ENCODE measurements around the gene ALX4.

The ALX4 gene

DNA sequence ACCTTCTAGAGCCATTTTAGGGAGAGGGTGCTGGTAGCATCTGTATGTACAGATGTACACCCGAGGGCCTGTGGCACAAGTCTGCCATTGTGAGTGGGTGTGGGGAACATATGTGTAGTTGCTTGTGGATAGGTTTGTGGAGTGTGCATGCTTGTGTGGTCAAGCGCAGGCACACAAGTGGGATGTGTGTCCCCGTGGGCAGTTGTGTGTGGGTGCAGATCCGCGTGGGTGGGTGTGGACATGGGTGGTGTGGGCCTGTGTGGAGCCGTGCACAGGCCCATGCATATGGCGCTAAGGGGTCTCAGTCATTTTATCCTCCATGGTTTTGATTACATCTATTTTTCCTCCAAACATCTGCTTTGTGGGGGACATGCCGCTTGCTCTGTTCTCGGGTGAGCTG is 28.8 kb downstream of the ALX4 start:
- Mint-ChIP-seq H3K9me3 (no peaks in the 10 kb centered on the region), H3K4me1 (no peaks in the 10 kb centered on the region), H3K4me3 (no peak overlapping the region), H3K27me3 (peaks cover 10% of the 10 kb centered on the region), H3K36me3 (no peaks in the 10 kb centered on the region), H3K27ac (no peak overlapping the region)
- DNase-seq (ENCODE audit: low spot score in 2 of 2) (no peak), ATAC-seq (ENCODE audit: low read depth) (no peak)

DNA sequence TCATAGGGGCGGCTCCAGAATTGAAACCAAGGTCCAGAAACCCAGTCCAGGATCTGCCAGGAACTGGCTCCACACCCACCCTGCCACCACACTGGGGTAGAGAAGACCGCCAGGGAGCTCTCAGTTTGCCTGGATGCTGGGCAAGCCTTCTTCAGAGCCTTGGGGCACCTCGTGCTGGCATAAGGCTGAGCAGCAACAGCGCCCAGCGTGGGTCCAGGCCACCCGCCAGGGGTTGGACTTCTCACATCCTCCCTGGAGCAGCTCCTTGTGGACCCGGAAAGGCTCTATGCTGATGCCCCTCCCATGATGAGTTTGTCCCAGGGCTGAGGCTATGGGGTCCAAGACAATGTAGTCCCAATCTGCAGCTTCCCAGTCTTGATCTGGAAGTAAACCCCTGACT is 29.7 kb downstream of the ALX4 start:
- Mint-ChIP-seq H3K27ac (no peak overlapping the region), H3K4me3 (no peak overlapping the region), H3K27me3 (peaks cover 10% of the 10 kb centered on the region), H3K36me3 (no peaks in the 10 kb centered on the region), H3K4me1 (no peaks in the 10 kb centered on the region), H3K9me3 (no peaks in the 10 kb centered on the region)
- ATAC-seq (ENCODE audit: low read depth) (no peak), DNase-seq (ENCODE audit: low spot score in 2 of 2) (no peak)

DNA sequence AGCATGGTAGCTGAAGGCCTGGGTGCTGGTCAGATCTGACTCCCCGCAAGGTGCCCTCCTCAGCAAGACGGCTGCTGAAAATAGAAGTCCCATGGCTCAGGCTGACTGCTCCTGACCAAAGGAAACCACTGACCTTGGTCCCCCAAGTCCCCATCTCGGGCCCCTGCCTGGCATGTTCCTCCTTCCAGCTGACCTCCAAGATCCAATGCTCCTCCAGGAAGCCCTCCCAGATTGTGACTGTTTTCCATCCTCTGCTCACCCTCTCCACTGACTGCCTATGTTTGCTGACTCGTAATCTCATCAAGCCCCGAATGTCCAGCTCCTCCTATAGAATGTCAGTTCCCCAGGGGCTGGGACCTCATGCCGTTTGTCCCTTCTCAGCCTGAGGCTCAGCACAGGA is 30.5 kb downstream of the ALX4 start:
- no peak overlapping the region for H3K4me3 Mint-ChIP-seq
- H3K27ac Mint-ChIP-seq = no peak overlapping the region
- no peak for DNase-seq (ENCODE audit: low spot score in 2 of 2)
- H3K27me3 Mint-ChIP-seq = peaks cover 10% of the 10 kb centered on the region
- no peak for ATAC-seq (ENCODE audit: low read depth)
- no peaks in the 10 kb centered on the region for H3K4me1 Mint-ChIP-seq
- H3K9me3 Mint-ChIP-seq = no peaks in the 10 kb centered on the region
- no peaks in the 10 kb centered on the region for H3K36me3 Mint-ChIP-seq

GRCh38 chr11:44277196-44278090 is 32.5 kb downstream of the ALX4 start:
- Mint-ChIP-seq H3K27ac (no peak overlapping the region), H3K4me1 (no peaks in the 10 kb centered on the region), H3K36me3 (no peaks in the 10 kb centered on the region), H3K9me3 (no peaks in the 10 kb centered on the region), H3K27me3 (peaks cover 10% of the 10 kb centered on the region), H3K4me3 (no peak overlapping the region)
- DNase-seq (ENCODE audit: low spot score in 2 of 2) (no peak), ATAC-seq (ENCODE audit: low read depth) (no peak)

- Mint-ChIP-seq H3K27ac (no peak overlapping the region), H3K36me3 (no peaks in the 10 kb centered on the region), H3K4me3 (no peak overlapping the region), H3K9me3 (no peaks in the 10 kb centered on the region), H3K4me1 (no peaks in the 10 kb centered on the region), H3K27me3 (peaks cover 10% of the 10 kb centered on the region)
- ATAC-seq (ENCODE audit: low read depth) (no peak), DNase-seq (ENCODE audit: low spot score in 2 of 2) (no peak)
Measured at GRCh38 chr11:44275961-44276550, 33.9 kb downstream of the ALX4 start.

GRCh38 chr11:44275241-44275640 is 34.7 kb downstream of the ALX4 start:
- no peaks in the 10 kb centered on the region for H3K36me3 Mint-ChIP-seq
- H3K9me3 Mint-ChIP-seq = no peaks in the 10 kb centered on the region
- no peak overlapping the region for H3K4me3 Mint-ChIP-seq
- no peak overlapping the region for H3K27ac Mint-ChIP-seq
- DNase-seq (ENCODE audit: low spot score in 2 of 2) (no peak), ATAC-seq (ENCODE audit: low read depth) (no peak)
- H3K4me1 Mint-ChIP-seq = no peaks in the 10 kb centered on the region
- peaks cover 8% of the 10 kb centered on the region for H3K27me3 Mint-ChIP-seq

DNA sequence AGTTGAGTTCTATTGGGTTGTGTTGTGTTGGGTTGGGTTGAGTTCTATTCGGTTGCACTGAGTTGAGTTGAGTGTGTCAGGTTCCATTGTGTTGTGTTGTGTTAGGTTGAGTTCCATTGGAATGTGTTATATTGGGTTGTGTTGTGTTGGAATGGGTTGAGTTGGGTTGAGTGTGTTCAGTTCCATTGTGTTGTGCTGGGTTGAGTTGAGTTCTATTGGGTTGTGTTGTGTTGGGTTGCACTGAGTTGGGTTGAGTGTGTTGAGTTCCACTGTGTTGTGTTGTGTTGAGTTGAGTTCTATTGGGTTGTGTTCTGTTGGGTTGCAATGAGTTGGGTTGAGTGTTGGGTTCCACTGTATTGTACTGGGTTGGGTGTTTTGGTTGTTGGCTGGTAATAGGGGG is 35.5 kb downstream of the ALX4 start:
- Mint-ChIP-seq H3K4me3 (no peak overlapping the region), H3K36me3 (no peaks in the 10 kb centered on the region), H3K9me3 (no peaks in the 10 kb centered on the region), H3K27ac (no peak overlapping the region), H3K27me3 (peaks cover 3% of the 10 kb centered on the region), H3K4me1 (no peaks in the 10 kb centered on the region)
- DNase-seq (ENCODE audit: low spot score in 2 of 2) (no peak), ATAC-seq (ENCODE audit: low read depth) (no peak)

GRCh38 chr11:44271286-44271685 is 38.7 kb downstream of the ALX4 start:
- H3K36me3 Mint-ChIP-seq = no peaks in the 10 kb centered on the region
- DNase-seq (ENCODE audit: low spot score in 2 of 2) (no peak), ATAC-seq (ENCODE audit: low read depth) (no peak)
- no peaks in the 10 kb centered on the region for H3K4me1 Mint-ChIP-seq
- H3K4me3 Mint-ChIP-seq = no peak overlapping the region
- H3K27ac Mint-ChIP-seq = no peak overlapping the region
- no peaks in the 10 kb centered on the region for H3K9me3 Mint-ChIP-seq
- peaks cover 6% of the 10 kb centered on the region for H3K27me3 Mint-ChIP-seq

- DNase-seq (ENCODE audit: low spot score in 2 of 2) = no peak
- Mint-ChIP-seq H3K36me3 (no peaks in the 10 kb centered on the region), H3K4me1 (no peaks in the 10 kb centered on the region), H3K9me3 (no peaks in the 10 kb centered on the region), H3K4me3 (no peak overlapping the region), H3K27me3 (peaks cover 6% of the 10 kb centered on the region), H3K27ac (no peak overlapping the region)
- no peak for ATAC-seq (ENCODE audit: low read depth)
Measured at GRCh38 chr11:44270403-44271273, 39.3 kb downstream of the ALX4 start.

DNA sequence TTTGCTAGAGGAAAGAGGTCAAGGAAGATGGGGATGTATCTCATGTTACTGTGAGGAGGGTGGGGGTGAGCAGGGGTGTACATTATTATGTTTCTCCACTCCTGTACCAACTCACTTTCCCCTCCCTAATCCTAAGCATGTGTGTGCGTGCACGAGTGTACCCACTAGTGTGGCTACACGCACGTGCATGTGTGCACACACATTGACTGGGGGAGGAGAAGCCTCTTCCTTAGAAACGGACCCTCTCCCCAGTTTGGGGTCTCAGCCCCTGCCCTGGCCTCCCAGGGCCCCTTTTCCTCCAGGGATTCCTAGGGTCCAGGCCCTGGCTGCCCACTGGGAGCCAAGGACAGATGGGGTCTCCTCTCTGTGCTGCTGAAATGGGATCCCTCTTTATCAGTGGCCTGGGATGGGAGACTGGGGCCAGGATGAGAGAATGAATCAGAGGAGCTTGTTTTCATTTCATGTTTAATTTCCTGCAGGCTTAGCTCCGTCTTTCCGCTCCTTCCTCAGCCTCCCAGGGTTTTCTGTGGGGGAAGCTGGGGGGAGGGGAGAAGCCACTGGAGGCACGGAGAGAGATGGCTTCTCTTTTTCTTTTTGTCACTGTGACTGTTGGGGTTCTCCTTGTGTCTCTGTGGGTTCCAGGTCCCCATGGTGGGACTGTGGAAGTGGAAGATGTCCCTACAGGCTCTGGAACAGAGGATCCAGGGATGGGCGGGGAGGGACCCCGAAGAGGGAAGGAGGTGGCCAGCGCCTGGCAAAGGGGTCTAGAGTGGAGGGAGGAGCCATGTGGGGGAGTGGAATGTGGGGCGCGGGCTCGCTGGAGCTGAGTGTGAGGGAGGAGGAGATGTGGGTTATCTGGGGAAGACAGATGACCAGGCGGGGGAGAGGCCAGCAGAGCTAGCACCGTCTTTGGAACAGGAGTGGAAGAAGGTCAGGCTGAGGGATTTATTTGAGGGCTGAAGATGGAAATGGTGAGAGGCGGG is 40.3 kb downstream of the ALX4 start:
- Mint-ChIP-seq H3K4me3 (no peak overlapping the region), H3K9me3 (no peaks in the 10 kb centered on the region), H3K27me3 (peaks cover 6% of the 10 kb centered on the region), H3K27ac (no peak overlapping the region), H3K36me3 (no peaks in the 10 kb centered on the region), H3K4me1 (no peaks in the 10 kb centered on the region)
- ATAC-seq (ENCODE audit: low read depth) = no peak
- DNase-seq (ENCODE audit: low spot score in 2 of 2) = no peak

GRCh38 chr11:44268614-44269080 is 41.3 kb downstream of the ALX4 start:
- Mint-ChIP-seq H3K36me3 (no peaks in the 10 kb centered on the region), H3K9me3 (no peaks in the 10 kb centered on the region), H3K4me3 (no peak overlapping the region), H3K27ac (no peak overlapping the region), H3K4me1 (no peaks in the 10 kb centered on the region), H3K27me3 (peaks cover 6% of the 10 kb centered on the region)
- ATAC-seq (ENCODE audit: low read depth) (no peak), DNase-seq (ENCODE audit: low spot score in 2 of 2) (no peak)

GRCh38 chr11:44267750-44268613 is 42.0 kb downstream of the ALX4 start:
- Mint-ChIP-seq H3K4me1 (no peaks in the 10 kb centered on the region), H3K4me3 (no peak overlapping the region), H3K27ac (no peak overlapping the region), H3K27me3 (peaks cover 6% of the 10 kb centered on the region), H3K9me3 (no peaks in the 10 kb centered on the region), H3K36me3 (no peaks in the 10 kb centered on the region)
- ATAC-seq (ENCODE audit: low read depth) = no peak
- DNase-seq (ENCODE audit: low spot score in 2 of 2) = no peak

All from memory B cell (primary cell).